Prostate gland (tissue), 2 donors: ENCODE results near the gene ASAP3.

Experiments
- CTCF ChIP-seq, 4 experiments: fragments of 200-600 bp in 2 of 4; fragments of 450-650 bp in 2 of 4; sonication (generic) in 2 of 4; IDR thresholded peaks; 1 replicate in 3 of 4; 2 replicates in 1 of 4; pipeline ENCODE4 v1.5.1; 2016 to 2019; ENCODE audit warnings: antibody characterized with exemption in 4 of 4, mild to moderate bottlenecking in 2 of 4, moderate library complexity in 2 of 4
- POLR2A ChIP-seq: fragments of 450-650 bp; IDR thresholded peaks from one replicate; pipeline ENCODE4 v1.6.1; 2016; ENCODE audit warnings: antibody characterized with exemption, mild to moderate bottlenecking

GRCh38 chr1:23421753-23422240 is 62.2 kb downstream of the ASAP3 start:
- TF ChIP-seq CTCF (IDR thresholded peaks at IDR 0.05) (no peak), POLR2A (no peak)
